ENCODE measurements around the gene HNF1A.
"Not testable (repeated sequence)": the region's sequence is repeated elsewhere in the genome, so short reads cannot be mapped to it uniquely, and the experiment has no call there.

Gene HNF1A

GRCh38 chr12:120940006-120940405 is 38.3 kb upstream of the HNF1A start:
- no peak overlapping the region for H3K4me3 ChIP-seq (ENCODE audit: low read length in 2 of 2)
- H3K36me3 ChIP-seq (ENCODE audit: control insufficient read depth in 2 of 2, insufficient read depth in 2 of 2, low read length in 2 of 2): no peaks in the 10 kb centered on the region
- H3K27me3 ChIP-seq (ENCODE audit: control insufficient read depth in 2 of 2, insufficient read depth in 2 of 2, low read length in 2 of 2): no peaks in the 10 kb centered on the region
- H3K9me3 ChIP-seq (ENCODE audit: control insufficient read depth in 2 of 2, low read length in 2 of 2): no peaks in the 10 kb centered on the region
- no peak overlapping the region for H3K9ac ChIP-seq (ENCODE audit: low read depth in 1 of 2, low read length in 2 of 2)
- H3K27ac ChIP-seq (ENCODE audit: low read depth in 2 of 2, low read length in 2 of 2): no peak overlapping the region
- no peaks in the 10 kb centered on the region for H3K4me1 ChIP-seq (ENCODE audit: control insufficient read depth in 2 of 2, insufficient read depth in 2 of 2, low read length in 2 of 2)

DNA sequence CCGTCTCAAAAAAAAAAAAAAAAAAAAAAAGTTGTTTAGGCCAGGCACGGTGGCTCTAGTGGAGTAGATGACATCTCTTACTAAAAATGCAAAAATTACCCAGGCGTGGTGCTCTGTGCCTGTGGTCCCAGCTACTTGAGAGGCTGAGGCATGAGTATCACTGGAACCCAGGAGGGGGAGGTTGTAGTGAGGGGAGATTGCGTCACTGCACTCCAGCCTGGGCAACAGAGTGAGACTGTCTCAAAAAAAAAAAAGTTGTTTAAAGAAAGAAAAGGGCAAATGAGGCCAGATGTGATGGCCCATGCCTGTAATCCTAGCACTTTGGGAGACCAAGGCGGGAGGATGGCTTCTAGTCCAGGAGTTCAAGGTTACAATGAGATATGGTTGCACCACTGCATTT is 37.5 kb upstream of the HNF1A start:
- Histone ChIP-seq H3K9me3 (ENCODE audit: control insufficient read depth in 2 of 2, low read length in 2 of 2) (no peaks in the 10 kb centered on the region), H3K4me3 (ENCODE audit: low read length in 2 of 2) (no peak overlapping the region), H3K36me3 (ENCODE audit: control insufficient read depth in 2 of 2, insufficient read depth in 2 of 2, low read length in 2 of 2) (no peaks in the 10 kb centered on the region), H3K27me3 (ENCODE audit: control insufficient read depth in 2 of 2, insufficient read depth in 2 of 2, low read length in 2 of 2) (no peaks in the 10 kb centered on the region), H3K9ac (ENCODE audit: low read depth in 1 of 2, low read length in 2 of 2) (no peak overlapping the region), H3K4me1 (ENCODE audit: control insufficient read depth in 2 of 2, insufficient read depth in 2 of 2, low read length in 2 of 2) (no peaks in the 10 kb centered on the region), H3K27ac (ENCODE audit: low read depth in 2 of 2, low read length in 2 of 2) (no peak overlapping the region)

GRCh38 chr12:120941412-120941811 is 36.9 kb upstream of the HNF1A start:
- Histone ChIP-seq H3K4me3 (ENCODE audit: low read length in 2 of 2) (no peak overlapping the region), H3K27me3 (ENCODE audit: control insufficient read depth in 2 of 2, insufficient read depth in 2 of 2, low read length in 2 of 2) (no peaks in the 10 kb centered on the region)

GRCh38 chr12:120941846-120942405 is 36.4 kb upstream of the HNF1A start:
- no peak overlapping the region for H3K27ac ChIP-seq (ENCODE audit: low read depth in 2 of 2, low read length in 2 of 2)
- no peaks in the 10 kb centered on the region for H3K36me3 ChIP-seq (ENCODE audit: control insufficient read depth in 2 of 2, insufficient read depth in 2 of 2, low read length in 2 of 2)
- no peaks in the 10 kb centered on the region for H3K27me3 ChIP-seq (ENCODE audit: control insufficient read depth in 2 of 2, insufficient read depth in 2 of 2, low read length in 2 of 2)
- no peaks in the 10 kb centered on the region for H3K9me3 ChIP-seq (ENCODE audit: control insufficient read depth in 2 of 2, low read length in 2 of 2)
- no peaks in the 10 kb centered on the region for H3K4me1 ChIP-seq (ENCODE audit: control insufficient read depth in 2 of 2, insufficient read depth in 2 of 2, low read length in 2 of 2)
- H3K4me3 ChIP-seq (ENCODE audit: low read length in 2 of 2): no peak overlapping the region
- H3K9ac ChIP-seq (ENCODE audit: low read depth in 1 of 2, low read length in 2 of 2): no peak overlapping the region

More at GRCh38 chr12:120941412-120941811, 36.9 kb upstream of the HNF1A start:
- Histone ChIP-seq H3K9me3 (ENCODE audit: control insufficient read depth in 2 of 2, low read length in 2 of 2) (no peaks in the 10 kb centered on the region), H3K4me1 (ENCODE audit: control insufficient read depth in 2 of 2, insufficient read depth in 2 of 2, low read length in 2 of 2) (no peaks in the 10 kb centered on the region), H3K27ac (ENCODE audit: low read depth in 2 of 2, low read length in 2 of 2) (no peak overlapping the region), H3K36me3 (ENCODE audit: control insufficient read depth in 2 of 2, insufficient read depth in 2 of 2, low read length in 2 of 2) (no peaks in the 10 kb centered on the region), H3K9ac (ENCODE audit: low read depth in 1 of 2, low read length in 2 of 2) (no peak overlapping the region)

GRCh38 chr12:120943482-120943881 is 34.9 kb upstream of the HNF1A start:
- no peak overlapping the region for H3K4me3 ChIP-seq (ENCODE audit: low read length in 2 of 2)

DNA sequence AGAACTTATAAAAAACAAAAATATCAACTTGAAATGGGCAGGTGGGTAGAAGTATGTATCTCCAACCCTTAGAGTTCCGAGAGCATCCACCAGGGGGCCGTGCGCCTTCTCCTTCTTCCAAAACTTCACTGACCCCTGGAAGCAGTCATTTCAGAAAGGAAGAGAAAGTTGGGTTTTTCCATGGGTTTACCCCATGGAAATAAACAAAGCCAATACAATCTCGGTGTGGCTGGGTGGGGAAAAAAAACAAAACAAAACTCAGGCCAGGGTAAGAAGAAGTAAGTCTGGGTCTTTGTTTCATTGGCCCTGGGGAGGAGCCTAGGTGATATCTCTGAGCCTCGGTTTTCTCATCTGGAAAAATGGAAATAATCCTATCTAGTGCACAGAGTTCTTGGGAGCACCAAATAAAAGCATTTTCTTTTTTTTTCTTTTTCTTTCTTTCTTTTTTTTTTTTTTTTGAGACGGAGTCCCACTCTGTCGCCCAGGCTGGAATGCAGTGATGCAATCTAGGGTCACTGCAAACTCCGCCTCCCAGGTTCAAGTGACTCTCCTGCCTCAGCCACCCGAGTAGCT is 33.6 kb upstream of the HNF1A start:
- Histone ChIP-seq H3K9me3 (ENCODE audit: control insufficient read depth in 2 of 2, low read length in 2 of 2) (no peaks in the 10 kb centered on the region), H3K27ac (ENCODE audit: low read depth in 2 of 2, low read length in 2 of 2) (no peak overlapping the region), H3K27me3 (ENCODE audit: control insufficient read depth in 2 of 2, insufficient read depth in 2 of 2, low read length in 2 of 2) (no peaks in the 10 kb centered on the region), H3K4me3 (ENCODE audit: low read length in 2 of 2) (no peak overlapping the region), H3K36me3 (ENCODE audit: control insufficient read depth in 2 of 2, insufficient read depth in 2 of 2, low read length in 2 of 2) (no peaks in the 10 kb centered on the region), H3K9ac (ENCODE audit: low read depth in 1 of 2, low read length in 2 of 2) (no peak overlapping the region), H3K4me1 (ENCODE audit: control insufficient read depth in 2 of 2, insufficient read depth in 2 of 2, low read length in 2 of 2) (no peaks in the 10 kb centered on the region)

More at GRCh38 chr12:120943482-120943881, 34.9 kb upstream of the HNF1A start:
- Histone ChIP-seq H3K9me3 (ENCODE audit: control insufficient read depth in 2 of 2, low read length in 2 of 2) (no peaks in the 10 kb centered on the region), H3K36me3 (ENCODE audit: control insufficient read depth in 2 of 2, insufficient read depth in 2 of 2, low read length in 2 of 2) (no peaks in the 10 kb centered on the region), H3K27ac (ENCODE audit: low read depth in 2 of 2, low read length in 2 of 2) (no peak overlapping the region), H3K9ac (ENCODE audit: low read depth in 1 of 2, low read length in 2 of 2) (no peak overlapping the region), H3K27me3 (ENCODE audit: control insufficient read depth in 2 of 2, insufficient read depth in 2 of 2, low read length in 2 of 2) (no peaks in the 10 kb centered on the region), H3K4me1 (ENCODE audit: control insufficient read depth in 2 of 2, insufficient read depth in 2 of 2, low read length in 2 of 2) (no peaks in the 10 kb centered on the region)

DNA sequence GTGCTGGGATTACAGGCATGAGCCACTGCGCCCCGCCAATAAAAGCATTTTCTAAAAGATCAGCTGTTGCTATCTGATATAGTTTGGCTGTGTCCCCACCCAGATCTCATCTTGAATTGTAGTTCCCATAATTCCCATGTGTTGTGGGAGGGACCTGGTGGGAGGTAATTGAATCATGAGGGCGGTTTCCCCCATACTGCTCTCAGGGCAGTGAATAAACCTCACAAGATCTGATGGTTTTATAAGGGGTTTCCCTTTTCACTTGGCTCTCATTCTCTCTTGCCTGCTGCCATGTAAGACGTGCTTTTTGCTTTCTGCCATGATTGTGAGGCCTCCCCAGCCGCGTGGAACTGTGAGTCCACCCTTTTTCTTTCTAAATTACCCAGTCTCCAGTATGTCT is 32.8 kb upstream of the HNF1A start:
- not testable (repeated sequence) for H3K4me1 ChIP-seq (ENCODE audit: control insufficient read depth in 2 of 2, insufficient read depth in 2 of 2, low read length in 2 of 2); H3K27me3 ChIP-seq (ENCODE audit: control insufficient read depth in 2 of 2, insufficient read depth in 2 of 2, low read length in 2 of 2); H3K27ac ChIP-seq (ENCODE audit: low read depth in 2 of 2, low read length in 2 of 2); H3K4me3 ChIP-seq (ENCODE audit: low read length in 2 of 2); H3K9ac ChIP-seq (ENCODE audit: low read depth in 1 of 2, low read length in 2 of 2); H3K36me3 ChIP-seq (ENCODE audit: control insufficient read depth in 2 of 2, insufficient read depth in 2 of 2, low read length in 2 of 2); H3K9me3 ChIP-seq (ENCODE audit: control insufficient read depth in 2 of 2, low read length in 2 of 2)

DNA sequence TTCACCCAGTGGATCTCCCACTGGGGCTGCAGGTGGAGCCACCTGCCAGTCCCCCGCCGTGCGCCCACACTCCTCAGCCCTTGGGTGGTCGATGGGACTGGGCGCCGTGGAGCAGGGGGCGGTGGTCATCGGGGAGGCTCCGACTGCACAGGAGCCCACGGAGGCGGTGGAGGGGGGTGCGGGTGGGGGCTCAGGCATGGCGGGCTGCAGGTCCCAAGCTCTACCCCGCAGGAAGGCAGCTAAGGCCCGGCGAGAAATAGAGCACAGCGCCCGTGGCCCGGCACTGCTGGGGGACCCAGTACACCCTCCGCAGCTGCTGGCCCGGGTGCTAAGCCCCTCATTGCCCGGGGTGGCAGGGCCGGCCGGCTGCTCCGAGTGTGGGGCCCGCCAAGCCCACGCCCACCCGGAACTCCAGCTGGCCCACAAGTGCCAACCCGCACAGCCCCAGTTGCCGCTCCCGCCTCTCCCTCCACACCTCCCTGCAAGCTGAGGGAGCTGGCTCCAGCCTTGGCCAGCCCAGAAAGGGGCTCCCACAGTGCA is 28.0 kb upstream of the HNF1A start:
- not testable (repeated sequence) for H3K9me3 ChIP-seq (ENCODE audit: control insufficient read depth in 2 of 2, low read length in 2 of 2); H3K27ac ChIP-seq (ENCODE audit: low read depth in 2 of 2, low read length in 2 of 2); H3K4me1 ChIP-seq (ENCODE audit: control insufficient read depth in 2 of 2, insufficient read depth in 2 of 2, low read length in 2 of 2); H3K27me3 ChIP-seq (ENCODE audit: control insufficient read depth in 2 of 2, insufficient read depth in 2 of 2, low read length in 2 of 2); H3K36me3 ChIP-seq (ENCODE audit: control insufficient read depth in 2 of 2, insufficient read depth in 2 of 2, low read length in 2 of 2); H3K9ac ChIP-seq (ENCODE audit: low read depth in 1 of 2, low read length in 2 of 2); H3K4me3 ChIP-seq (ENCODE audit: low read length in 2 of 2)

- no peak overlapping the region for H3K27ac ChIP-seq (ENCODE audit: low read depth in 2 of 2, low read length in 2 of 2)
- no peaks in the 10 kb centered on the region for H3K36me3 ChIP-seq (ENCODE audit: control insufficient read depth in 2 of 2, insufficient read depth in 2 of 2, low read length in 2 of 2)
- H3K4me3 ChIP-seq (ENCODE audit: low read length in 2 of 2): no peak overlapping the region
- no peak overlapping the region for H3K9ac ChIP-seq (ENCODE audit: low read depth in 1 of 2, low read length in 2 of 2)
- H3K4me1 ChIP-seq (ENCODE audit: control insufficient read depth in 2 of 2, insufficient read depth in 2 of 2, low read length in 2 of 2): no peaks in the 10 kb centered on the region
- no peaks in the 10 kb centered on the region for H3K27me3 ChIP-seq (ENCODE audit: control insufficient read depth in 2 of 2, insufficient read depth in 2 of 2, low read length in 2 of 2)
- H3K9me3 ChIP-seq (ENCODE audit: control insufficient read depth in 2 of 2, low read length in 2 of 2): no peaks in the 10 kb centered on the region
Observed at GRCh38 chr12:120950807-120951206, 27.5 kb upstream of the HNF1A start.

DNA sequence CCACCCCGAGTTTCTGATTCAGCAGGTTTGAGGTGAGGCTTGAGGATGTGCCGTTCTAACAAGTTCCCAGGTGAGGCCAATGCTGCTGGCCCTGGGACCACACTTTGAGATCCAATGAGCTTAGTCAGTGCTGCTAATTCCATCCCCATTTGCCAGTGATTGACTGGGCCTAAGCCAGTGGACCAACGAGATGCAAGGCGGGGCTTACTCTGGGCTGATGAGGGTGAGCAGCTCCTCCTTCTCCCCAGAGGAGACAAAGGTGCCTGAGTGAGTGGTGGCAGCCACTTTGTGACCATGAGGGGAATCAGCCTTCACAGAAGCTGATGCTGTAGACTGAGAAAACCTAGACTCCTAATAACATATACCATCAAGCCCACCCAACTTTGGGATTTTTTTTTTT is 23.1 kb upstream of the HNF1A start:
- H3K4me3 ChIP-seq (ENCODE audit: low read length in 2 of 2): no peak overlapping the region
- peaks cover 17 to 31% of the 10 kb centered on the region in 2 donors for H3K4me1 ChIP-seq (ENCODE audit: control insufficient read depth in 2 of 2, insufficient read depth in 2 of 2, low read length in 2 of 2)
- H3K27me3 ChIP-seq (ENCODE audit: control insufficient read depth in 2 of 2, insufficient read depth in 2 of 2, low read length in 2 of 2): no peaks in the 10 kb centered on the region
- no peak overlapping the region for H3K9ac ChIP-seq (ENCODE audit: low read depth in 1 of 2, low read length in 2 of 2)
- H3K36me3 ChIP-seq (ENCODE audit: control insufficient read depth in 2 of 2, insufficient read depth in 2 of 2, low read length in 2 of 2): no peaks in the 10 kb centered on the region
- no peak overlapping the region for H3K27ac ChIP-seq (ENCODE audit: low read depth in 2 of 2, low read length in 2 of 2)
- no peaks in the 10 kb centered on the region for H3K9me3 ChIP-seq (ENCODE audit: control insufficient read depth in 2 of 2, low read length in 2 of 2)
